H9 (cell line): ENCODE data around the gene CXCL10. TPM values are rescaled to one million over a fixed set of nuclear protein-coding genes. Genes with fewer than 3 reads are reported as not detected.

Experiments
- DNase-seq: peaks from one replicate; pipeline ENCODE4 v3.0.0-alpha.2; 2017
- H2AFZ ChIP-seq: one replicate; pipeline ENCODE4 v1.6.1; 2013; ENCODE audit warnings: mild to moderate bottlenecking, low read length, control low read depth, moderate library complexity
- H2AK5ac ChIP-seq: 2 replicates; pipeline ENCODE4 v1.6.1; 2013; ENCODE audit warnings: low read length, control low read depth, mixed read lengths; ENCODE audit not compliant: insufficient read length
- H2BK120ac ChIP-seq: one replicate; pipeline ENCODE4 v1.6.1; 2013; ENCODE audit warnings: low read depth, mild to moderate bottlenecking, low read length, control low read depth, inconsistent platforms; ENCODE audit not compliant: poor library complexity, severe bottlenecking
- H2BK12ac ChIP-seq: 2 replicates; pipeline ENCODE4 v1.6.1; 2013; ENCODE audit warnings: low read length, control low read depth, mixed read lengths, low read depth; ENCODE audit not compliant: insufficient read length
- H2BK15ac ChIP-seq: 2 replicates; pipeline ENCODE4 v1.6.1; 2013; ENCODE audit warnings: low read depth, low read length, control low read depth
- H2BK20ac ChIP-seq: one replicate; pipeline ENCODE4 v1.6.1; 2013; ENCODE audit warnings: low read depth, mild to moderate bottlenecking, low read length, control low read depth, inconsistent platforms; ENCODE audit not compliant: poor library complexity, severe bottlenecking
- H2BK5ac ChIP-seq: 2 replicates; pipeline ENCODE4 v1.6.1; 2013; ENCODE audit warnings: low read length, control low read depth, mixed read lengths; ENCODE audit not compliant: insufficient read length
- H3K14ac ChIP-seq: 2 replicates; pipeline ENCODE4 v1.6.1; 2013; ENCODE audit warnings: low read length, control low read depth; ENCODE audit not compliant: insufficient read depth
- H3K18ac ChIP-seq: 2 replicates; pipeline ENCODE4 v1.6.1; 2013; ENCODE audit warnings: low read depth, mild to moderate bottlenecking, mixed read lengths, low read length, control low read depth; ENCODE audit not compliant: insufficient read length
- H3K23ac ChIP-seq: 2 replicates; pipeline ENCODE4 v1.6.1; 2013; ENCODE audit warnings: low read length, control low read depth, mixed read lengths, low read depth; ENCODE audit not compliant: insufficient read length
- H3K23me2 ChIP-seq: 2 replicates; pipeline ENCODE4 v1.6.1; 2013; ENCODE audit warnings: low read depth, mild to moderate bottlenecking, mixed read lengths, low read length, control low read depth; ENCODE audit not compliant: insufficient read length, poor library complexity, severe bottlenecking
- H3K27ac ChIP-seq: 2 replicates; pipeline ENCODE4 v1.5.1; 2013; ENCODE audit warnings: low read length, control low read depth, mixed read lengths, low read depth; ENCODE audit not compliant: insufficient read length
- H3K27me3 ChIP-seq: 2 replicates; pipeline ENCODE4 v1.6.1; 2013; ENCODE audit warnings: low read length, control low read depth, inconsistent platforms; ENCODE audit not compliant: insufficient read depth
- H3K4ac ChIP-seq: 2 replicates; pipeline ENCODE4 v1.6.1; 2013; ENCODE audit warnings: low read depth, mild to moderate bottlenecking, control low read depth, inconsistent platforms, low read length, moderate library complexity
- H3K4me1 ChIP-seq: 2 replicates; pipeline ENCODE4 v1.6.1; 2013; ENCODE audit warnings: low read length, control low read depth, inconsistent platforms; ENCODE audit not compliant: insufficient read depth
- H3K4me2 ChIP-seq: 2 replicates; pipeline ENCODE4 v1.6.1; 2013; ENCODE audit warnings: low read length, control low read depth, mixed read lengths; ENCODE audit not compliant: insufficient read length, insufficient read depth
- H3K56ac ChIP-seq: 2 replicates; pipeline ENCODE4 v1.6.1; 2013; ENCODE audit warnings: low read depth, mild to moderate bottlenecking, mixed read lengths, low read length, control low read depth; ENCODE audit not compliant: insufficient read length
- H3K79me1 ChIP-seq: 2 replicates; pipeline ENCODE4 v1.6.1; 2013; ENCODE audit warnings: low read depth, mild to moderate bottlenecking, moderate library complexity, low read length, control low read depth, inconsistent platforms; ENCODE audit not compliant: insufficient read depth, poor library complexity, severe bottlenecking
- H3K79me2 ChIP-seq: 2 replicates; pipeline ENCODE4 v1.6.1; 2013; ENCODE audit warnings: low read length, control low read depth, inconsistent platforms; ENCODE audit not compliant: insufficient read depth
- H3K9ac ChIP-seq: 2 replicates; pipeline ENCODE4 v1.6.1; 2013; ENCODE audit warnings: low read length, control low read depth, mixed read lengths; ENCODE audit not compliant: insufficient read length; ENCODE audit errors: extremely low read depth
- H3K9me3 ChIP-seq: one replicate; pipeline ENCODE4 v1.6.1; 2013; ENCODE audit warnings: low read depth, low read length, inconsistent platforms; ENCODE audit not compliant: control insufficient read depth
- H3T11ph ChIP-seq: one replicate; pipeline ENCODE4 v1.6.1; 2013; ENCODE audit warnings: mild to moderate bottlenecking, low read length, control low read depth, inconsistent platforms
- H4K20me1 ChIP-seq: one replicate; pipeline ENCODE4 v1.6.1; 2013; ENCODE audit not compliant: control insufficient read depth, insufficient read length, insufficient read depth
- H4K5ac ChIP-seq: 2 replicates; pipeline ENCODE4 v1.6.1; 2013; ENCODE audit warnings: low read depth, mild to moderate bottlenecking, mixed read lengths, low read length, control low read depth; ENCODE audit not compliant: insufficient read length
- H4K8ac ChIP-seq: replicated peaks from 2 replicates; pipeline ENCODE4 v1.6.1; 2013; ENCODE audit warnings: low read length, control low read depth, mixed read lengths, low read depth; ENCODE audit not compliant: insufficient read length
- H4K91ac ChIP-seq: 2 replicates; pipeline ENCODE4 v1.6.1; 2013; ENCODE audit warnings: low read depth, mild to moderate bottlenecking, moderate library complexity, mixed read lengths, low read length, control low read depth; ENCODE audit not compliant: insufficient read length
- H3K27ac Mint-ChIP-seq, 3 experiments: 2 replicates in 2 of 3; 3 replicates in 1 of 3; pipeline ENCODE4 v1.8.0; 2020 to 2021; ENCODE audit warnings: mixed read lengths in 3 of 3, mild to moderate bottlenecking in 1 of 3, moderate library complexity in 1 of 3
- H3K27me3 Mint-ChIP-seq: 2 replicates; pipeline ENCODE4 v1.8.0; 2021; ENCODE audit warnings: low read depth, mild to moderate bottlenecking, moderate library complexity, mixed read lengths
- H3K36me3 Mint-ChIP-seq, 3 experiments: 2 replicates in 2 of 3; 3 replicates in 1 of 3; pipeline ENCODE4 v1.8.0; 2020 to 2021; ENCODE audit warnings: low read depth in 3 of 3, mixed read lengths in 3 of 3; ENCODE audit not compliant: insufficient read depth in 1 of 3
- H3K4me1 Mint-ChIP-seq, 2 experiments: 2 replicates each; pipeline ENCODE4 v1.8.0; 2020; ENCODE audit warnings: mixed read lengths in 2 of 2
- H3K4me3 Mint-ChIP-seq, 2 experiments: 2 replicates in 1 of 2; 3 replicates in 1 of 2; pipeline ENCODE4 v1.8.0; 2020 to 2021; ENCODE audit warnings: mild to moderate bottlenecking in 2 of 2, mixed read lengths in 2 of 2, moderate library complexity in 1 of 2
- H3K9me3 Mint-ChIP-seq, 2 experiments: 2 replicates in 1 of 2; 3 replicates in 1 of 2; pipeline ENCODE4 v1.8.0; 2020; ENCODE audit warnings: mild to moderate bottlenecking in 2 of 2, mixed read lengths in 2 of 2, moderate library complexity in 1 of 2
- CTCF ChIP-seq: fragments of 200-600 bp; sonication (generic); conservative IDR thresholded peaks from 3 replicates; pipeline ENCODE4 v1.8.0; 2021; ENCODE audit warnings: antibody characterized with exemption, mild to moderate bottlenecking
- WGBS: extraction: QIAGEN DNeasy Blood & Tissue Kit; methylation state at CpG from one replicate; pipeline ENCODE4 v1.1.7; 2013; ENCODE audit warnings: missing lambda C conversion rate, low lambda C conversion rate, mixed read lengths; ENCODE audit not compliant: insufficient read length; ENCODE audit errors: extremely low coverage; 5-methylcytosine and 5-hydroxymethylcytosine counted together
- total RNA-seq: library from RNA; stranded (reverse); gene quantifications from 2 replicates; pipeline ENCODE4 v1.2.1, GENCODE V29; 2021

The CXCL10 gene
- total RNA-seq, 1 experiment from 2014 or later, result not detected

- H3K4ac ChIP-seq, result no peak overlapping the region
- no peak overlapping the region for H3K4me3 Mint-ChIP-seq
- H2AK5ac ChIP-seq, result no peak overlapping the region
- H3K9me3 Mint-ChIP-seq, result no peaks in the 10 kb centered on the region
- no peak overlapping the region for H3T11ph ChIP-seq
- H3K9ac ChIP-seq, result no peak overlapping the region
- no peaks in the 10 kb centered on the region for H3K4me1 Mint-ChIP-seq
- H4K5ac ChIP-seq, result no peak overlapping the region
- no peak overlapping the region for H3K27ac ChIP-seq
- H3K9me3 ChIP-seq, result no peaks in the 10 kb centered on the region
- no peak overlapping the region for H2AFZ ChIP-seq
- H3K4me2 ChIP-seq, result no peak overlapping the region
- no peak overlapping the region for H2BK15ac ChIP-seq
- H4K20me1 ChIP-seq, result no peaks in the 10 kb centered on the region
- no peaks in the 10 kb centered on the region for H3K36me3 Mint-ChIP-seq
- H3K79me2 ChIP-seq, result no peaks in the 10 kb centered on the region
- no peak overlapping the region; the same call in 1 of the 2 replicates for H3K14ac ChIP-seq
- no peak for DNase-seq
- H3K56ac ChIP-seq, result no peak overlapping the region
- H3K79me1 ChIP-seq, result no peaks in the 10 kb centered on the region
- no peaks in the 10 kb centered on the region for H3K23me2 ChIP-seq
- H2BK12ac ChIP-seq, result no peak overlapping the region
- H4K91ac ChIP-seq, result no peak overlapping the region
- H2BK5ac ChIP-seq, result no peak overlapping the region
- no peaks in the 10 kb centered on the region; the same call in 1 of the 2 replicates for H3K27me3 Mint-ChIP-seq
- H3K4me1 ChIP-seq, result no peaks in the 10 kb centered on the region
- TF ChIP-seq CTCF, result no peak
- no peak overlapping the region for H2BK120ac ChIP-seq
- H3K27me3 ChIP-seq, result no peaks in the 10 kb centered on the region
- H3K18ac ChIP-seq, result no peak overlapping the region
- H3K27ac Mint-ChIP-seq, result no peak overlapping the region
- no peak overlapping the region for H3K23ac ChIP-seq
- no peak overlapping the region for H2BK20ac ChIP-seq
- WGBS, result no CpG with 5 or more reads among the region's 2 CpGs
- H4K8ac ChIP-seq, result no peak overlapping the region
Measured at GRCh38 chr4:76003035-76003434, 20.3 kb downstream of the CXCL10 start.
